ENCODE data around the gene ARGLU1.

GRCh38 chr13:106573284-106573846, 5.4 kb upstream of the ARGLU1 start:
- TF ChIP-seq, protein P1, sequence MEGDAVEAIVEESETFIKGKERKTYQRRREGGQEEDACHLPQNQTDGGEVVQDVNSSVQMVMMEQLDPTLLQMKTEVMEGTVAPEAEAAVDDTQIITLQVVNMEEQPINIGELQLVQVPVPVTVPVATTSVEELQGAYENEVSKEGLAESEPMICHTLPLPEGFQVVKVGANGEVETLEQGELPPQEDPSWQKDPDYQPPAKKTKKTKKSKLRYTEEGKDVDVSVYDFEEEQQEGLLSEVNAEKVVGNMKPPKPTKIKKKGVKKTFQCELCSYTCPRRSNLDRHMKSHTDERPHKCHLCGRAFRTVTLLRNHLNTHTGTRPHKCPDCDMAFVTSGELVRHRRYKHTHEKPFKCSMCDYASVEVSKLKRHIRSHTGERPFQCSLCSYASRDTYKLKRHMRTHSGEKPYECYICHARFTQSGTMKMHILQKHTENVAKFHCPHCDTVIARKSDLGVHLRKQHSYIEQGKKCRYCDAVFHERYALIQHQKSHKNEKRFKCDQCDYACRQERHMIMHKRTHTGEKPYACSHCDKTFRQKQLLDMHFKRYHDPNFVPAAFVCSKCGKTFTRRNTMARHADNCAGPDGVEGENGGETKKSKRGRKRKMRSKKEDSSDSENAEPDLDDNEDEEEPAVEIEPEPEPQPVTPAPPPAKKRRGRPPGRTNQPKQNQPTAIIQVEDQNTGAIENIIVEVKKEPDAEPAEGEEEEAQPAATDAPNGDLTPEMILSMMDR (IDR thresholded peaks at IDR 0.05; ENCODE audit: insufficient read depth, low read length, poor library complexity, severe bottlenecking): no peak
- no peak for TF ChIP-seq EZH2phosphoT487 (conservative IDR thresholded peaks at IDR 0.05; ENCODE audit: low read length)
